Esophagus squamous epithelium (tissue), 5 donors: ENCODE results near the gene DCDC2C. TPM values are rescaled to one million over a fixed set of nuclear protein-coding genes. Genes with fewer than 3 reads are reported as not detected.
A peak's percentile ranks its signal among the peaks of the same experiment; 100 is the strongest.

Experiments
- DNase-seq: peaks from one replicate; lab custom pipeline; 2025; lab: John Stamatoyannopoulos, UW
- H3K27ac ChIP-seq, 4 donors: fragments of 200-600 bp; sonication (generic); one replicate each; pipeline ENCODE4 v1.5.1; 2016 to 2019; ENCODE audit warnings: mild to moderate bottlenecking in 1 of 4
- H3K27me3 ChIP-seq, 4 donors: fragments of 200-600 bp; sonication (generic); 1 replicate in 3 of 4; 2 replicates in 1 of 4; pipeline versions ENCODE4 v1.5.1 to v1.6.0; 2017 to 2021; ENCODE audit warnings: antibody characterized with exemption in 1 of 4
- H3K36me3 ChIP-seq, 3 donors: fragments of 200-600 bp; sonication (generic); one replicate each; pipeline ENCODE4 v1.5.1; 2016 to 2019
- H3K4me1 ChIP-seq, 3 donors: fragments of 200-600 bp; sonication (generic); one replicate each; pipeline ENCODE4 v1.5.1; 2017 to 2019
- H3K4me3 ChIP-seq, 4 donors: fragments of 200-600 bp; sonication (generic); 1 replicate in 3 of 4; 2 replicates in 1 of 4; pipeline ENCODE4 v1.5.1; 2016 to 2019; ENCODE audit warnings: mild to moderate bottlenecking in 2 of 4, moderate library complexity in 1 of 4
- H3K9me3 ChIP-seq, 3 donors: fragments of 200-600 bp; sonication (generic); one replicate each; pipeline ENCODE4 v1.5.1; 2016 to 2019
- CTCF ChIP-seq, 6 experiments: fragments of 450-650 bp in 4 of 6; fragments of 200-600 bp in 2 of 6; sonication (generic) in 2 of 6; IDR thresholded peaks; one replicate each; pipeline ENCODE4 v1.5.1; 2016 to 2019; ENCODE audit warnings: antibody characterized with exemption in 6 of 6, mild to moderate bottlenecking in 4 of 6, moderate library complexity in 4 of 6
- POLR2A ChIP-seq, 4 donors: fragments of 450-650 bp; IDR thresholded peaks; one replicate each; pipeline ENCODE4 v1.6.1; 2017; ENCODE audit warnings: antibody characterized with exemption in 4 of 4, mild to moderate bottlenecking in 4 of 4, moderate library complexity in 3 of 4
- WGBS, 2 donors: methylation state at CpG; one replicate each; pipeline ENCODE4 v1.1.5; 2018; 5-methylcytosine and 5-hydroxymethylcytosine counted together
- intact Hi-C: fragments of 100-400 bp; cut with DNase I; formaldehyde crosslinking; loops from one replicate; pipeline ENCODE4 v1.15.0; 2022
- total RNA-seq, 4 donors: library from RNA; depleted of rRNA; stranded (reverse); fragments of >200 nt; gene quantifications; one replicate each; pipeline ENCODE4 v1.1.0, GENCODE V29; 2016
- donor health status: DM: yes; HTN: yes; CAD: no.

Gene DCDC2C
- total RNA-seq, 4 donors from 2014 or later = not detected

DNA sequence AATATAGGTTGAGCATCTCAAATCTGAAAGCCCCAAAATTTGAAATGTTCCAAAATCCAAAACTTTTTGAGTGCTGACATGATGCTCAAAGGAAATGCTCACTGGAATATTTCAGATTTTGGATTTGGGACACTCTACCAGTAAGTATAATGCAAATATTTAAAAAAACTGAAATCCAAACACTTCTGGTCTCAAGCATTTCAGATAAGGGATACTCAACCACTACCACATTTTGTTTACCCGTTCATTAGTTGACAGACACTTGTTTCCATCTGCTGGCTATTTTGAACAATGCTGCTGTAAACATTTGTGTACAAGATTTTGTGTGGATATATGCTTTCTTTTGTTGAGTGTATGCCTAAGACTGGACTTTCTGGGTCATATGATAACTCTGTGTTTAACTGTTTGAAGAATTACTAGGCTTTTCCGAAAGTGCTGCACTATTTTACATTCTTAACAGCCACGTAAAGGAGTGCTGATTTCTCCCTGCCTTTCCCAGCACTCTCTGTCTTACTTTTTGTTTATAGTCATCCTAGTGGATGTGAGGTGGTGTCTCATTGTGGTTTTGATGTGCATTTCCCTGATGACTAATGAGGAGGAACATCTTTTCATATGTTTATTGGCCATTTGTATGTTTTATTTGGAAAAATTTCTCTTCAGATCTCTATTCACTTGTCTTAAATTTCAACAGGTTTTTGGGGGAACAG is 19.5 kb upstream of the DCDC2C start:
- H3K27ac ChIP-seq = no peak overlapping the region
- TF ChIP-seq CTCF (IDR thresholded peaks at IDR 0.05) (no peak), POLR2A (IDR thresholded peaks at IDR 0.05) (no peak)
- no peaks in the 10 kb centered on the region for H3K9me3 ChIP-seq
- intact Hi-C loops = no loop called here
- H3K36me3 ChIP-seq = no peaks in the 10 kb centered on the region
- 44 to 47% methylated on average over 3 of the region's 3 CpGs for WGBS, 2 donors
- H3K27me3 ChIP-seq = no peaks in the 10 kb centered on the region
- H3K4me3 ChIP-seq = no peak overlapping the region
- DNase-seq = no peak
- H3K4me1 ChIP-seq = no peaks in the 10 kb centered on the region

- Histone ChIP-seq H3K4me3 (no peak overlapping the region), H3K9me3 (no peaks in the 10 kb centered on the region), H3K36me3 (no peaks in the 10 kb centered on the region), H3K4me1 (no peaks in the 10 kb centered on the region), H3K27ac (no peak overlapping the region), H3K27me3 (peaks cover 0 to 3% (median 0%) of the 10 kb centered on the region in 4 donors)
- TF ChIP-seq CTCF (IDR thresholded peaks at IDR 0.05) = no peak
- no peak for TF ChIP-seq POLR2A (IDR thresholded peaks at IDR 0.05)
- intact Hi-C loops = no loop called here
- DNase-seq = no peak
Observed at GRCh38 chr2:3689998-3690748, 13.2 kb upstream of the DCDC2C start.

DNA sequence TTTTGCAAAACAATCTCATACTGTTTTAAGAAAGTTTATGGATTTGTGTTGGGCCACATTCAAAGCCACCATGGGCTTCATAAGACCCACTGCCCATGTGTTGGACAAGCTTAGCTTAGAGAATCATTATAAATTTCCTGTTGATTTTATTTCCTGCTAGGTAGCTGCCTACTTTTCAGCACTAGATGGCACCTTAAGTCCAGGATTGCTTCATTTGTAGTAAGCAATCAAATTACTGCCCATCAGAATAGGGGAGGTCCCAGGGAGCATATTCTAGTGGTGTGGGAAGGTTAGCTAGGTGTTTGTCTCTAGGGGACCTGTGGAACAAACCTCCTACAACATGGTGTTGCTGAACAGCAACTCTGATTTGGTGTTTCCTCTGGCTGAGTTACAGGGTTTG is 11.0 kb upstream of the DCDC2C start:
- DNase-seq = no peak
- TF ChIP-seq CTCF (IDR thresholded peaks at IDR 0.05) (peak in 4 of 6 experiments; percentile 17 to 47 (median 25)), POLR2A (IDR thresholded peaks at IDR 0.05) (no peak)
- no peak overlapping the region for H3K4me3 ChIP-seq
- no peaks in the 10 kb centered on the region for H3K9me3 ChIP-seq
- H3K27me3 ChIP-seq = peaks cover 0 to 3% (median 0%) of the 10 kb centered on the region in 4 donors
- no peak overlapping the region for H3K27ac ChIP-seq
- intact Hi-C loops = no loop called here
- no peaks in the 10 kb centered on the region for H3K4me1 ChIP-seq
- no peaks in the 10 kb centered on the region for H3K36me3 ChIP-seq

GRCh38 chr2:3696545-3696944 is 6.8 kb upstream of the DCDC2C start:
- TF ChIP-seq CTCF (IDR thresholded peaks at IDR 0.05) (no peak), POLR2A (IDR thresholded peaks at IDR 0.05) (no peak)
- Histone ChIP-seq H3K27me3 (peaks cover 0 to 3% (median 0%) of the 10 kb centered on the region in 4 donors), H3K36me3 (no peaks in the 10 kb centered on the region), H3K4me3 (no peak overlapping the region), H3K9me3 (no peaks in the 10 kb centered on the region), H3K27ac (no peak overlapping the region), H3K4me1 (no peaks in the 10 kb centered on the region)
- WGBS, 2 donors = 53 to 72% methylated on average over 3 of the region's 3 CpGs
- intact Hi-C loops = no loop called here
- DNase-seq = no peak

GRCh38 chr2:3701071-3701470 is 2.3 kb upstream of the DCDC2C start:
- no peaks in the 10 kb centered on the region for H3K36me3 ChIP-seq
- peaks cover 0 to 27% (median 2%) of the 10 kb centered on the region in 4 donors for H3K27me3 ChIP-seq
- H3K27ac ChIP-seq = no peak overlapping the region
- no peaks in the 10 kb centered on the region for H3K9me3 ChIP-seq
- H3K4me1 ChIP-seq = peaks cover 0 to 11% (median 6%) of the 10 kb centered on the region in 3 donors
- no peak for TF ChIP-seq CTCF (IDR thresholded peaks at IDR 0.05)
- TF ChIP-seq POLR2A (IDR thresholded peaks at IDR 0.05) = no peak
- intact Hi-C loops = no loop called here
- DNase-seq = no peak
- no peak overlapping the region for H3K4me3 ChIP-seq
- 79 to 85% methylated on average over 5 of the region's 5 CpGs for WGBS, 2 donors
